ENCODE data around the gene ATXN1.

The ATXN1 gene

DNA sequence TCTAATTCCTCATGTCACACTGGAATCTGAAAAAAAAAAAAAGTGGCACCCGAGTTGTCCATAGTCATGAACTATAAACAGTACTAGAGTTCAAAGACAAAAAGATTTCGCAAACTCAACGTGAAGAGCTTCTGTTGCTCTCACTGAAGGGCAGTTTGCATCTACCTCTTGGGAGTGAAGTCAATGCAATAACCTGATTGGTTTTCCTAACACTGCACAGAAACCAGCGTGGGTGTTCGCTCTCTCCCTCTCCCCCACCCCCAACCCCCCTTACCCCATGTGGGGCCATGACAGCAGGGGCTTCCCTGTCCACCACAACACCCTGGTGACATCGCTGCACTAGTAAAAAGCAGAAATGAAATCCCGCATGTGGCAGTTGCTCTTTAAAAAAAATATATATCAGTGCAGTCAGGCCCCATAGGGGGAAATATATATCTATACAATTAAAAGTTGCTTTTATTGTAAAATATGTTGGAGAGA lies 456.0 kb downstream of the ATXN1 start:
- Histone ChIP-seq H3K79me2 (ENCODE audit: insufficient read depth, low read length) (no peaks in the 10 kb centered on the region), H3K4me1 (ENCODE audit: insufficient read depth, low read length, poor library complexity, severe bottlenecking) (no peaks in the 10 kb centered on the region), H3F3A (ENCODE audit: low read depth) (no peaks in the 10 kb centered on the region), H3K4me3 (ENCODE audit: low read length, poor library complexity, severe bottlenecking) (no peak overlapping the region), H3K36me3 (ENCODE audit: insufficient read depth, low read length) (peaks cover 22% of the 10 kb centered on the region; the same call in 1 of the 2 replicates), H3K27me3 (ENCODE audit: insufficient read depth, low read length, poor library complexity, severe bottlenecking) (no peaks in the 10 kb centered on the region), H3K9me3 (ENCODE audit: insufficient read depth, low read depth, low read length) (no peaks in the 10 kb centered on the region), H3K9ac (ENCODE audit: low read depth, low read length, poor library complexity, severe bottlenecking) (no peak overlapping the region), H2AFZ (ENCODE audit: low read length) (no peak overlapping the region), H3K4me2 (ENCODE audit: low read depth, low read length, poor library complexity, severe bottlenecking) (no peak overlapping the region), H4K20me1 (ENCODE audit: insufficient read depth, low read length, poor library complexity, severe bottlenecking) (no peaks in the 10 kb centered on the region), H3K9me2 (replicated peaks; ENCODE audit: low read depth, low read length) (no peaks in the 10 kb centered on the region)
- TF ChIP-seq, protein P1, sequence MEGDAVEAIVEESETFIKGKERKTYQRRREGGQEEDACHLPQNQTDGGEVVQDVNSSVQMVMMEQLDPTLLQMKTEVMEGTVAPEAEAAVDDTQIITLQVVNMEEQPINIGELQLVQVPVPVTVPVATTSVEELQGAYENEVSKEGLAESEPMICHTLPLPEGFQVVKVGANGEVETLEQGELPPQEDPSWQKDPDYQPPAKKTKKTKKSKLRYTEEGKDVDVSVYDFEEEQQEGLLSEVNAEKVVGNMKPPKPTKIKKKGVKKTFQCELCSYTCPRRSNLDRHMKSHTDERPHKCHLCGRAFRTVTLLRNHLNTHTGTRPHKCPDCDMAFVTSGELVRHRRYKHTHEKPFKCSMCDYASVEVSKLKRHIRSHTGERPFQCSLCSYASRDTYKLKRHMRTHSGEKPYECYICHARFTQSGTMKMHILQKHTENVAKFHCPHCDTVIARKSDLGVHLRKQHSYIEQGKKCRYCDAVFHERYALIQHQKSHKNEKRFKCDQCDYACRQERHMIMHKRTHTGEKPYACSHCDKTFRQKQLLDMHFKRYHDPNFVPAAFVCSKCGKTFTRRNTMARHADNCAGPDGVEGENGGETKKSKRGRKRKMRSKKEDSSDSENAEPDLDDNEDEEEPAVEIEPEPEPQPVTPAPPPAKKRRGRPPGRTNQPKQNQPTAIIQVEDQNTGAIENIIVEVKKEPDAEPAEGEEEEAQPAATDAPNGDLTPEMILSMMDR (conservative IDR thresholded peaks at IDR 0.05; ENCODE audit: low read length) = no peak
- no peak for TF ChIP-seq EZH2phosphoT487 (IDR thresholded peaks at IDR 0.05; ENCODE audit: borderline replicate concordance)

DNA sequence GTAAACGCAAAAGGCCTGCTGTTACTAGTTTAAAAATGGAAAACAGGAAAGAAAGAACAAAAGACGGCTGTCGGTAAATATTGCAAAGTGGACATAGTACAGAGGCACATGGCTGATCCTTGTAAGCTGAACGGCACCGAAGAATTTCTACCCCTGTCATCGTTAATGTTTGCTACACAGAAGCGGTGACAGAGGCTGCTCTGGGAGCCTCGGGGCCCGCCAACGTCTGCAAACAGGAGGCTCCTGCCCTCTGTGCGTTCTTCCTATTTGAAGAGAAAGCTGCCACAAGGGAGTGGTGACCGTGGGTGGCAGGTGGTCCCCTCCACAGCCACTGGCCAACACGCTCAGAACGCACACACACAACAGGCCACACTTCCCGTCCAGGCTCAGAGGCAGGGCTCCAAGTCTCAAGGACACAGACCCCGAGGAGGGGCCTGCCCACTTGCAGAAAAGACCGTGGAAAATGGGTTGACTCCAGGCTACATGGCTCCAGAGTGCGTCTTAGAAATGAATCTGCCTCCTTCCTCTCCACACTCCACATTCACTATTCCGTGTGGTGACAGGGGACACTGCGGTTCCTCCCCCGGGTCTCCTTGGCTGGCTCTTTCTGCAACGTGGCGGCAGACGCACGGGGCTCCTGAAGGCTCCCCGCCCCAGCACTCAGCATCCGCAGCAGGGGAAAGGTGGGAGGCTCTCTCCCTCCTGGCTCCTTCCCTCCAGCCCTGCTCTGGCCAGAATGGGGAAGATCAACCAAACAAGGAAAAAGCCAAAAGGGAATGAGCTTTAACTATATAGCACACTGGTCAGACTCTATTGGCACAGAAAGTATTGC lies 458.3 kb downstream of the ATXN1 start:
- Histone ChIP-seq H3K9me2 (replicated peaks; ENCODE audit: low read depth, low read length) (no peaks in the 10 kb centered on the region), H3K4me2 (ENCODE audit: low read depth, low read length, poor library complexity, severe bottlenecking) (no peak overlapping the region), H3K9me3 (ENCODE audit: insufficient read depth, low read depth, low read length) (no peaks in the 10 kb centered on the region), H3K36me3 (ENCODE audit: insufficient read depth, low read length) (peaks cover 16% of the 10 kb centered on the region; the same call in 1 of the 2 replicates), H3K4me3 (ENCODE audit: low read length, poor library complexity, severe bottlenecking) (no peak overlapping the region), H2AFZ (ENCODE audit: low read length) (no peak overlapping the region), H4K20me1 (ENCODE audit: insufficient read depth, low read length, poor library complexity, severe bottlenecking) (no peaks in the 10 kb centered on the region), H3K27me3 (ENCODE audit: insufficient read depth, low read length, poor library complexity, severe bottlenecking) (no peaks in the 10 kb centered on the region), H3F3A (ENCODE audit: low read depth) (no peaks in the 10 kb centered on the region), H3K9ac (ENCODE audit: low read depth, low read length, poor library complexity, severe bottlenecking) (no peak overlapping the region), H3K4me1 (ENCODE audit: insufficient read depth, low read length, poor library complexity, severe bottlenecking) (no peaks in the 10 kb centered on the region), H3K79me2 (ENCODE audit: insufficient read depth, low read length) (no peaks in the 10 kb centered on the region)
- TF ChIP-seq EZH2phosphoT487 (IDR thresholded peaks at IDR 0.05; ENCODE audit: borderline replicate concordance) = no peak
- TF ChIP-seq, protein P1 (conservative IDR thresholded peaks at IDR 0.05; ENCODE audit: low read length) = no peak

DNA sequence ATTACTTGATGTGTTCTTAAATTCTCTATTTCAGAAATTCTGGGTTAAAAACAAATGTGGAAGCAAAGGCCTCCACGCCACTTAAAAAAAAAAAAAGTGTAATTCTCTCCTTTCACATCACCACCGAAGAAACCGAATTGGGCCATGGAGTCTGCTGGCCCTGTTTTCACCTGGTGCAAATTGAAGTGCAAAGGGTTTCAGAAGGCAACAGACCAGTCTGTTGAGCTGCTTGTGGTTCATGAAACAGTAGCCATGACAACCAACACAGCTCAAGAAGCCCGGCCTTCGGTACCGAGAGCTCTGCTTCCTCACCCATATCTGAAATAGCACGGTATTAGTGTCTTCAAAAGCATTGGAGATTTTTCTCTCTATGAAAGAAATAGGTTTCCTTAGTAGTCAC lies 459.7 kb downstream of the ATXN1 start:
- Histone ChIP-seq H3K9ac (ENCODE audit: low read depth, low read length, poor library complexity, severe bottlenecking) (no peak overlapping the region), H3K4me3 (ENCODE audit: low read length, poor library complexity, severe bottlenecking) (no peak overlapping the region), H2AFZ (ENCODE audit: low read length) (no peak overlapping the region), H3K9me2 (replicated peaks; ENCODE audit: low read depth, low read length) (no peaks in the 10 kb centered on the region), H3K4me1 (ENCODE audit: insufficient read depth, low read length, poor library complexity, severe bottlenecking) (no peaks in the 10 kb centered on the region), H3K4me2 (ENCODE audit: low read depth, low read length, poor library complexity, severe bottlenecking) (no peak overlapping the region), H3K36me3 (ENCODE audit: insufficient read depth, low read length) (peaks cover 13% of the 10 kb centered on the region; the same call in 1 of the 2 replicates), H3K9me3 (ENCODE audit: insufficient read depth, low read depth, low read length) (no peaks in the 10 kb centered on the region), H3K27me3 (ENCODE audit: insufficient read depth, low read length, poor library complexity, severe bottlenecking) (no peaks in the 10 kb centered on the region), H3K79me2 (ENCODE audit: insufficient read depth, low read length) (no peaks in the 10 kb centered on the region), H3F3A (ENCODE audit: low read depth) (no peaks in the 10 kb centered on the region), H4K20me1 (ENCODE audit: insufficient read depth, low read length, poor library complexity, severe bottlenecking) (no peaks in the 10 kb centered on the region)
- no peak for TF ChIP-seq EZH2phosphoT487 (IDR thresholded peaks at IDR 0.05; ENCODE audit: borderline replicate concordance)
- TF ChIP-seq, protein P1 (conservative IDR thresholded peaks at IDR 0.05; ENCODE audit: low read length) = no peak

Data from Loucy (cell line).